Measurements from ENCODE around the gene SIPA1L3. TPM values are rescaled to one million over a fixed set of nuclear protein-coding genes. Genes with fewer than 3 reads are reported as not detected.
"Not testable (repeated sequence)": the region's sequence is repeated elsewhere in the genome, so short reads cannot be mapped to it uniquely, and the experiment has no call there.

Gene SIPA1L3
- total and polyA plus RNA-seq, 2 experiments from 2014 or later, result 13.7 to 23.3 TPM

GRCh38 chr19:37914908-37915307, 7.9 kb downstream of the SIPA1L3 start:
- H2AFZ ChIP-seq, result no peak overlapping the region
- no peaks in the 10 kb centered on the region for H3K36me3 ChIP-seq (replicated peaks; ENCODE audit: insufficient read depth, low read depth)
- H3K9me2 ChIP-seq (replicated peaks; ENCODE audit: insufficient read depth), result no peaks in the 10 kb centered on the region
- no peak overlapping the region for H3K27ac ChIP-seq
- WGBS (ENCODE audit: low lambda C conversion rate, missing lambda C conversion rate), result 87% methylated on average over 2 of the region's 2 CpGs
- H3K27me3 ChIP-seq, result no peaks in the 10 kb centered on the region
- H3K4me2 ChIP-seq, result no peak overlapping the region
- H3K79me2 ChIP-seq, result peaks cover 74% of the 10 kb centered on the region
- DNase-seq (ENCODE audit: low spot score), result no peak
- H3K9me3 ChIP-seq (ENCODE audit: low read depth), result no peaks in the 10 kb centered on the region
- H4K20me1 ChIP-seq (ENCODE audit: insufficient read depth, poor library complexity, severe bottlenecking), result peaks cover 3% of the 10 kb centered on the region
- H3K4me1 ChIP-seq (ENCODE audit: insufficient read depth), result no peaks in the 10 kb centered on the region
- H3K4me3 ChIP-seq, result no peak overlapping the region
- TF ChIP-seq EZH2phosphoT487 (IDR thresholded peaks at IDR 0.05; ENCODE audit: low read depth, severe bottlenecking, unreplicated experiment) (no peak), CTCF (IDR thresholded peaks at IDR 0.05; ENCODE audit: poor library complexity) (no peak), EZH2 (IDR thresholded peaks at IDR 0.05; ENCODE audit: borderline replicate concordance) (no peak)

- peaks cover 73% of the 10 kb centered on the region for H3K79me2 ChIP-seq
- WGBS (ENCODE audit: low lambda C conversion rate, missing lambda C conversion rate), result 76% methylated on average over 23 of the region's 23 CpGs
- DNase-seq (ENCODE audit: low spot score), result peak; percentile 28
Observed at GRCh38 chr19:37920591-37921450, 13.8 kb downstream of the SIPA1L3 start.

GRCh38 chr19:37924573-37924972, 17.6 kb downstream of the SIPA1L3 start:
- H3K36me3 ChIP-seq (replicated peaks; ENCODE audit: insufficient read depth, low read depth); H3K4me2 ChIP-seq; H3K9me3 ChIP-seq (ENCODE audit: low read depth); DNase-seq (ENCODE audit: low spot score); H3K4me1 ChIP-seq (ENCODE audit: insufficient read depth); H2AFZ ChIP-seq; H3K27me3 ChIP-seq; H3K27ac ChIP-seq; H3K9me2 ChIP-seq (replicated peaks; ENCODE audit: insufficient read depth); H4K20me1 ChIP-seq (ENCODE audit: insufficient read depth, poor library complexity, severe bottlenecking); H3K4me3 ChIP-seq: not testable (repeated sequence)
- peaks cover 59% of the 10 kb centered on the region for H3K79me2 ChIP-seq
- 89% methylated on average over 8 of the region's 8 CpGs for WGBS (ENCODE audit: low lambda C conversion rate, missing lambda C conversion rate)

More at GRCh38 chr19:37920591-37921450, 13.8 kb downstream of the SIPA1L3 start:
- H3K27ac ChIP-seq, result peak overlapping the region; percentile 76
- H2AFZ ChIP-seq, result no peak overlapping the region
- no peaks in the 10 kb centered on the region for H3K9me3 ChIP-seq (ENCODE audit: low read depth)
- no peaks in the 10 kb centered on the region for H3K36me3 ChIP-seq (replicated peaks; ENCODE audit: insufficient read depth, low read depth)
- H3K4me1 ChIP-seq (ENCODE audit: insufficient read depth), result no peaks in the 10 kb centered on the region
- no peak overlapping the region for H3K4me3 ChIP-seq
- TF ChIP-seq EZH2 (IDR thresholded peaks at IDR 0.05; ENCODE audit: borderline replicate concordance) (no peak), EZH2phosphoT487 (IDR thresholded peaks at IDR 0.05; ENCODE audit: low read depth, severe bottlenecking, unreplicated experiment) (no peak), CTCF (IDR thresholded peaks at IDR 0.05; ENCODE audit: poor library complexity) (no peak)
- H3K9me2 ChIP-seq (replicated peaks; ENCODE audit: insufficient read depth), result no peaks in the 10 kb centered on the region
- H4K20me1 ChIP-seq (ENCODE audit: insufficient read depth, poor library complexity, severe bottlenecking), result peaks cover 3% of the 10 kb centered on the region
- peak overlapping the region; percentile 33 for H3K4me2 ChIP-seq
- no peaks in the 10 kb centered on the region for H3K27me3 ChIP-seq

- no peaks in the 10 kb centered on the region for H3K4me1 ChIP-seq (ENCODE audit: insufficient read depth)
- H3K79me2 ChIP-seq, result peaks cover 63% of the 10 kb centered on the region
- H4K20me1 ChIP-seq (ENCODE audit: insufficient read depth, poor library complexity, severe bottlenecking), result no peaks in the 10 kb centered on the region
- no peak overlapping the region for H3K27ac ChIP-seq
- no peaks in the 10 kb centered on the region for H3K27me3 ChIP-seq
- H3K4me3 ChIP-seq, result no peak overlapping the region
- H3K36me3 ChIP-seq (replicated peaks; ENCODE audit: insufficient read depth, low read depth), result no peaks in the 10 kb centered on the region
- no peaks in the 10 kb centered on the region for H3K9me2 ChIP-seq (replicated peaks; ENCODE audit: insufficient read depth)
- no peak overlapping the region for H2AFZ ChIP-seq
- no peaks in the 10 kb centered on the region for H3K9me3 ChIP-seq (ENCODE audit: low read depth)
- no peak for DNase-seq (ENCODE audit: low spot score)
- 92% methylated on average over 3 of the region's 3 CpGs for WGBS (ENCODE audit: low lambda C conversion rate, missing lambda C conversion rate)
- TF ChIP-seq EZH2 (IDR thresholded peaks at IDR 0.05; ENCODE audit: borderline replicate concordance) (no peak), CTCF (IDR thresholded peaks at IDR 0.05; ENCODE audit: poor library complexity) (no peak), EZH2phosphoT487 (IDR thresholded peaks at IDR 0.05; ENCODE audit: low read depth, severe bottlenecking, unreplicated experiment) (no peak)
- no peak overlapping the region for H3K4me2 ChIP-seq
Observed at GRCh38 chr19:37925212-37925611, 18.2 kb downstream of the SIPA1L3 start.
